Heart left ventricle (tissue), 16 donors: ENCODE results near the gene CAMTA1. TPM values are rescaled to one million over a fixed set of nuclear protein-coding genes. Genes with fewer than 3 reads are reported as not detected.
A peak's percentile ranks its signal among the peaks of the same experiment; 100 is the strongest.

Experiments
- ATAC-seq, 4 donors: fragments of 200-7000 bp; cut with Tn5 transposase; one replicate each; pipeline ENCODE4 v1.9.1; 2020 to 2022; ENCODE audit warnings: moderate library complexity in 4 of 4, mild to moderate bottlenecking in 3 of 4, moderate number of reproducible peaks in 1 of 4
- DNase-seq, 5 donors: peaks; one replicate each; pipeline ENCODE4 v3.0.0-alpha.2; 2020
- H3K27ac ChIP-seq, 12 donors: fragments of 200-600 bp; sonication (generic) in 4 of 12; one replicate each; pipeline versions ENCODE4 v1.5.0 to v1.8.0; 2016 to 2022; ENCODE audit warnings: mild to moderate bottlenecking in 2 of 12
- H3K27me3 ChIP-seq, 9 donors: fragments of 200-600 bp; sonication (generic) in 2 of 9; one replicate each; pipeline versions ENCODE4 v1.5.1 to v1.8.0; 2016 to 2022; ENCODE audit warnings: mild to moderate bottlenecking in 3 of 9
- H3K36me3 ChIP-seq, 9 donors: fragments of 200-600 bp; sonication (generic) in 2 of 9; one replicate each; pipeline versions ENCODE4 v1.5.0 to v1.8.0; 2018 to 2022; ENCODE audit warnings: mild to moderate bottlenecking in 2 of 9
- H3K4me1 ChIP-seq, 12 donors: fragments of 200-600 bp; sonication (generic) in 4 of 12; one replicate each; pipeline versions ENCODE4 v1.5.0 to v1.8.0; 2016 to 2022; ENCODE audit warnings: mild to moderate bottlenecking in 3 of 12
- H3K4me3 ChIP-seq, 12 donors: fragments of 200-600 bp; sonication (generic) in 4 of 12; one replicate each; pipeline versions ENCODE4 v1.5.0 to v1.8.0; 2017 to 2022; ENCODE audit warnings: mild to moderate bottlenecking in 9 of 12, moderate library complexity in 4 of 12
- H3K9me3 ChIP-seq, 12 donors: fragments of 200-600 bp; sonication (generic) in 4 of 12; one replicate each; pipeline versions ENCODE4 v1.5.0 to v1.8.0; 2016 to 2022; ENCODE audit warnings: mild to moderate bottlenecking in 1 of 12
- CTCF ChIP-seq, 12 donors: fragments of 200-600 bp; sonication (generic) in 4 of 12; IDR thresholded peaks; one replicate each; pipeline versions ENCODE4 v1.5.0 to v1.8.0; 2018 to 2022; ENCODE audit warnings: antibody characterized with exemption in 12 of 12, mild to moderate bottlenecking in 5 of 12
- POLR2A ChIP-seq, 2 donors: fragments of 450-650 bp; IDR thresholded peaks; one replicate each; pipeline ENCODE4 v1.6.1; 2017; ENCODE audit warnings: antibody characterized with exemption in 2 of 2, mild to moderate bottlenecking in 2 of 2, moderate library complexity in 2 of 2
- whole genome bisulfite sequencing, 4 donors: extraction: QIAGEN DNeasy Blood & Tissue Kit in 2 of 4; methylation state at CpG; one replicate each; pipeline versions ENCODE4 v1.1.5 to v1.1.7; 2013 to 2018; 5-methylcytosine and 5-hydroxymethylcytosine counted together
- intact Hi-C, 10 donors: fragments of 100-400 bp; cut with DNase I; formaldehyde crosslinking; loops; one replicate each; pipeline versions ENCODE4 v1.11.1 to v1.14.2; 2022
- polyA plus RNA-seq, 2 donors: library from polyadenylated mRNA; stranded (reverse); fragments of 200-250 nt; gene quantifications; one replicate each; pipeline ENCODE4 v1.2.3, GENCODE V29; 2013
- total RNA-seq, 9 donors: library from RNA; depleted of rRNA in 2 of 9; stranded (reverse); fragments of >200 nt in 2 of 9; fragmentation: NEBNext Ultra II Directional in 3 of 9; extraction: Animal tissue kit (Norgen Biotek cat#: 25700) in 3 of 9; gene quantifications; one replicate each; pipeline versions ENCODE4 v1.1.0 to v1.2.4, GENCODE V29; 2016 to 2023
- donor health status: ischemic (EF 13 %, LVEDD 7.1; RV severe dilation, severe dysfunction).
- donor health status: healthy with polysubstance abuse.
- donor health status: DM: no; HTN: yes; CAD: no.
- donor health status: DM: no; HTN: no; CAD: no.
- donor health status: ischemic (EF 25% LVEDD 6.9; RV normal size, moderate dysfunction).
- donor health status: ischemic (EF 25% LVEDD 5.7; RV mildly dilated, moderate dysfunction).
- donor health status: healthy.
- donor health status: DM: yes; HTN: yes; CAD: no.
- donor health status: ischemic (EF 35%, LVEDD 5.7; RV mildly dilated, moderate dysfunction).
- donor health status: nonischemic (EF 11% LVEDD 7.7; RV severe dilation, severe dysfunction).
- donor health status: DM: yes; HTN: yes; CAD: no.
- donor health status: PGD.
- donor health status: ischemic (EF 29% LVEDD 5.4; RV normal size, mild dysfunction).
- donor health status: nonischemic (EF 23%, LVEDD 6.1; RV moderate dilation, normal function).

Gene CAMTA1
- total and polyA plus RNA-seq, 11 donors = 114 to 303 (median 137) TPM

- H3K4me1 ChIP-seq = peaks cover 0 to 4% (median 0%) of the 10 kb centered on the region in 12 donors
- no peak for TF ChIP-seq CTCF (IDR thresholded peaks at IDR 0.05)
- no peak for TF ChIP-seq POLR2A (IDR thresholded peaks at IDR 0.05)
- no peaks in the 10 kb centered on the region for H3K36me3 ChIP-seq
- intact Hi-C loops = no loop called here
- no peaks in the 10 kb centered on the region for H3K9me3 ChIP-seq
- peak in 2 of 5 donors; percentile 18 to 42 for DNase-seq
- ATAC-seq = no peak
- no peaks in the 10 kb centered on the region for H3K27me3 ChIP-seq
- no peak overlapping the region for H3K27ac ChIP-seq
- no peak overlapping the region for H3K4me3 ChIP-seq
- 90 to 95% (median 93%) methylated on average over 8 to 10 of the region's 10 CpGs for WGBS, 4 donors
Measured at GRCh38 chr1:7526196-7526866, 741.1 kb downstream of the CAMTA1 start.

- Histone ChIP-seq H3K4me1 (peaks cover 0 to 3% (median 0%) of the 10 kb centered on the region in 12 donors), H3K27ac (no peak overlapping the region), H3K4me3 (no peak overlapping the region), H3K9me3 (no peaks in the 10 kb centered on the region), H3K27me3 (no peaks in the 10 kb centered on the region), H3K36me3 (no peaks in the 10 kb centered on the region)
- DNase-seq (peak in 2 of 5 donors; percentile 18 to 29), ATAC-seq (no peak)
- intact Hi-C loops = no loop called here
- 87 to 93% (median 91%) methylated on average over 10 to 12 of the region's 12 CpGs for WGBS, 4 donors
- no peak for TF ChIP-seq POLR2A (IDR thresholded peaks at IDR 0.05)
- TF ChIP-seq CTCF (IDR thresholded peaks at IDR 0.05) = no peak
Measured at GRCh38 chr1:7526867-7527732, 741.8 kb downstream of the CAMTA1 start.

GRCh38 chr1:7527733-7528045, 742.4 kb downstream of the CAMTA1 start:
- DNase-seq (peak in 1 of 5 donors; percentile 0), ATAC-seq (no peak)
- Histone ChIP-seq H3K36me3 (no peaks in the 10 kb centered on the region), H3K4me1 (no peaks in the 10 kb centered on the region), H3K9me3 (no peaks in the 10 kb centered on the region), H3K4me3 (no peak overlapping the region), H3K27me3 (peaks cover 0 to 2% (median 0%) of the 10 kb centered on the region in 9 donors), H3K27ac (no peak overlapping the region)
- TF ChIP-seq POLR2A (IDR thresholded peaks at IDR 0.05) = no peak
- TF ChIP-seq CTCF (IDR thresholded peaks at IDR 0.05) = no peak
- 87 to 96% (median 96%) methylated on average over 7 of the region's 7 CpGs for WGBS, 4 donors
- intact Hi-C loops = no loop called here
